Liver (tissue), 9 donors: ENCODE results near the gene FNBP1. TPM values are rescaled to one million over a fixed set of nuclear protein-coding genes. Genes with fewer than 3 reads are reported as not detected.
"Not testable (repeated sequence)": the region's sequence is repeated elsewhere in the genome, so short reads cannot be mapped to it uniquely, and the experiment has no call there.

ENCODE experiments used
- DNase-seq: peaks from one replicate; pipeline ENCODE4 v3.0.0-alpha.2; 2017; ENCODE audit warnings: low spot score
- H3K27ac ChIP-seq, 2 donors: one replicate each; pipeline ENCODE4 v1.7.0; 2013; ENCODE audit warnings: inconsistent platforms in 2 of 2, low read length in 2 of 2, control low read depth in 1 of 2, low read depth in 1 of 2, mild to moderate bottlenecking in 1 of 2
- H3K27me3 ChIP-seq, 4 donors: one replicate each; pipeline versions ENCODE4 v1.6.1 to v1.7.0; 2013; ENCODE audit warnings: low read length in 3 of 4, inconsistent platforms in 1 of 4, mild to moderate bottlenecking in 1 of 4, moderate library complexity in 1 of 4; ENCODE audit not compliant: control insufficient read depth in 4 of 4, insufficient read depth in 4 of 4
- H3K36me3 ChIP-seq, 4 donors: one replicate each; pipeline versions ENCODE4 v1.6.1 to v1.7.0; 2013; ENCODE audit warnings: low read length in 3 of 4, mild to moderate bottlenecking in 3 of 4, low read depth in 1 of 4, moderate library complexity in 1 of 4; ENCODE audit not compliant: control insufficient read depth in 4 of 4, insufficient read depth in 3 of 4
- H3K4me1 ChIP-seq, 4 donors: one replicate each; pipeline versions ENCODE4 v1.6.1 to v1.7.0; 2013; ENCODE audit warnings: low read length in 3 of 4, mild to moderate bottlenecking in 3 of 4, moderate library complexity in 1 of 4; ENCODE audit not compliant: control insufficient read depth in 4 of 4, insufficient read depth in 4 of 4
- H3K4me3 ChIP-seq, 3 donors: one replicate each; pipeline versions ENCODE4 v1.6.1 to v1.7.0; 2013; ENCODE audit warnings: low read length in 3 of 3, control low read depth in 1 of 3, low read depth in 1 of 3, mild to moderate bottlenecking in 1 of 3
- H3K9ac ChIP-seq, 2 donors: one replicate each; pipeline ENCODE4 v1.7.0; 2013; ENCODE audit warnings: low read length in 2 of 2, mild to moderate bottlenecking in 2 of 2, moderate library complexity in 2 of 2, control low read depth in 1 of 2, low read depth in 1 of 2
- H3K9me3 ChIP-seq, 4 donors: one replicate each; pipeline versions ENCODE4 v1.6.1 to v1.7.0; 2013; ENCODE audit warnings: low read length in 3 of 4; ENCODE audit not compliant: control insufficient read depth in 4 of 4
- FOXA2 ChIP-seq: IDR thresholded peaks from 2 replicates; pipeline ENCODE4 v1.6.1; 2016; ENCODE audit warnings: antibody characterized with exemption
- JUND ChIP-seq, 2 donors: IDR thresholded peaks; 2 replicates each; pipeline ENCODE4 v1.6.1; 2016; ENCODE audit warnings: antibody characterized with exemption in 2 of 2
- NR2F2 ChIP-seq: IDR thresholded peaks from 2 replicates; pipeline ENCODE4 v1.6.1; 2016; ENCODE audit warnings: antibody characterized with exemption
- RAD21 ChIP-seq, 2 donors: IDR thresholded peaks; 2 replicates each; pipeline ENCODE4 v1.6.1; 2016; ENCODE audit warnings: antibody characterized with exemption in 2 of 2, mild to moderate bottlenecking in 2 of 2
- RXRA ChIP-seq, 2 donors: IDR thresholded peaks; 2 replicates each; pipeline ENCODE4 v1.6.1; 2017 to 2018; ENCODE audit warnings: antibody characterized with exemption in 2 of 2, mild to moderate bottlenecking in 1 of 2
- SP1 ChIP-seq: IDR thresholded peaks from 2 replicates; pipeline ENCODE4 v1.6.1; 2018; ENCODE audit warnings: antibody characterized with exemption, mild to moderate bottlenecking
- TAF1 ChIP-seq: conservative IDR thresholded peaks from 2 replicates; pipeline ENCODE4 v1.6.1; 2016; ENCODE audit warnings: antibody characterized with exemption, mild to moderate bottlenecking
- YY1 ChIP-seq: IDR thresholded peaks from 2 replicates; pipeline ENCODE4 v1.6.1; 2016; ENCODE audit warnings: antibody characterized with exemption, mild to moderate bottlenecking
- WGBS: extraction: QIAGEN DNeasy Blood & Tissue Kit; methylation state at CpG from one replicate; pipeline ENCODE4 v1.1.7; 2013; 5-methylcytosine and 5-hydroxymethylcytosine counted together
- polyA plus RNA-seq, 2 donors: library from polyadenylated mRNA; stranded (reverse) in 1 of 2; unstranded in 1 of 2; fragments of 200-250 nt in 1 of 2; fragments of >200 nt in 1 of 2; fragmentation: Nextera tagmentation in 1 of 2; extraction: Ambion mirVana in 1 of 2; gene quantifications; one replicate each; pipeline versions ENCODE4 v1.2.1 to v1.2.3, GENCODE V29; 2013 to 2015
- total RNA-seq, 2 donors: library from RNA; depleted of rRNA; stranded (reverse); fragments of >200 nt; gene quantifications; one replicate each; pipeline ENCODE4 v1.2.3, GENCODE V29; 2014
- TF ChIP-seq, protein P1 (sequence below): IDR thresholded peaks from 2 replicates; pipeline ENCODE4 v1.6.1; 2016; ENCODE audit warnings: antibody characterized with exemption, mild to moderate bottlenecking
- TF ChIP-seq, protein P2 (sequence below): IDR thresholded peaks from 2 replicates; pipeline ENCODE4 v1.6.1; 2016; ENCODE audit warnings: antibody characterized with exemption
- TF ChIP-seq, protein P3 (sequence below): fragments of 150-350 bp; IDR thresholded peaks from 2 replicates; pipeline ENCODE4 v1.5.1; 2017; ENCODE audit warnings: improper control_type of control experiment, low read depth, low read length; ENCODE audit not compliant: missing input control
- TF ChIP-seq, protein P4 (sequence below): IDR thresholded peaks from 2 replicates; pipeline ENCODE4 v1.6.1; 2016; ENCODE audit warnings: antibody characterized with exemption
- TF ChIP-seq, protein P5 (sequence below): IDR thresholded peaks from 2 replicates; pipeline ENCODE4 v1.6.1; 2016; ENCODE audit warnings: antibody characterized with exemption
- donor health status: healthy.
- donor health status: healthy.
- donor health status: healthy.
- donor health status: healthy.
- donor health status: healthy.

The FNBP1 gene
- total and polyA plus RNA-seq, 4 donors = 6.6 to 15.6 (median 12.3) TPM

DNA sequence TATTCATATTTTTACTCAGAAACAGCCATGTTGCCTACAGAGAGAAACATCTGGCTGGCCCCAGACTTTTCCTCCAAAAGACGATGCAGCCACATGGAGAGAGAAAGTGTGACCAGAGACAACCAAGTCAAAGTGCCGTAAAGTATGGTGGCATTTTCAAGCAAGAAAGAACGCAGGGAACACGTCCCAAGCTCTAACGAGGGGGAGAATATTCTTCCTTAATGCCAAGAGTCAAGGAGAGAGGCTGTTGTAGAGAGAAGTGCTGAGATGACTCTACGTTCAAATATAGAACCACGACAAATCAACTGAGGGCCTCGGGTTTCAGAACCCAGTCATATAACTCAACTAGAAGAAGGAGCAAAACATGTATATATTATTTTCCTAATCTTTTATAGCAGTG, 55.9 kb downstream of the FNBP1 start:
- no peaks in the 10 kb centered on the region for H3K4me1 ChIP-seq
- no peak overlapping the region for H3K4me3 ChIP-seq
- no peak for DNase-seq
- H3K9me3 ChIP-seq = no peaks in the 10 kb centered on the region
- H3K36me3 ChIP-seq = peaks cover 0 to 2% (median 0%) of the 10 kb centered on the region in 4 donors
- H3K9ac ChIP-seq = no peak overlapping the region
- WGBS = 76% methylated on average over 8 of the region's 8 CpGs
- no peak overlapping the region for H3K27ac ChIP-seq
- TF ChIP-seq, protein P1, sequence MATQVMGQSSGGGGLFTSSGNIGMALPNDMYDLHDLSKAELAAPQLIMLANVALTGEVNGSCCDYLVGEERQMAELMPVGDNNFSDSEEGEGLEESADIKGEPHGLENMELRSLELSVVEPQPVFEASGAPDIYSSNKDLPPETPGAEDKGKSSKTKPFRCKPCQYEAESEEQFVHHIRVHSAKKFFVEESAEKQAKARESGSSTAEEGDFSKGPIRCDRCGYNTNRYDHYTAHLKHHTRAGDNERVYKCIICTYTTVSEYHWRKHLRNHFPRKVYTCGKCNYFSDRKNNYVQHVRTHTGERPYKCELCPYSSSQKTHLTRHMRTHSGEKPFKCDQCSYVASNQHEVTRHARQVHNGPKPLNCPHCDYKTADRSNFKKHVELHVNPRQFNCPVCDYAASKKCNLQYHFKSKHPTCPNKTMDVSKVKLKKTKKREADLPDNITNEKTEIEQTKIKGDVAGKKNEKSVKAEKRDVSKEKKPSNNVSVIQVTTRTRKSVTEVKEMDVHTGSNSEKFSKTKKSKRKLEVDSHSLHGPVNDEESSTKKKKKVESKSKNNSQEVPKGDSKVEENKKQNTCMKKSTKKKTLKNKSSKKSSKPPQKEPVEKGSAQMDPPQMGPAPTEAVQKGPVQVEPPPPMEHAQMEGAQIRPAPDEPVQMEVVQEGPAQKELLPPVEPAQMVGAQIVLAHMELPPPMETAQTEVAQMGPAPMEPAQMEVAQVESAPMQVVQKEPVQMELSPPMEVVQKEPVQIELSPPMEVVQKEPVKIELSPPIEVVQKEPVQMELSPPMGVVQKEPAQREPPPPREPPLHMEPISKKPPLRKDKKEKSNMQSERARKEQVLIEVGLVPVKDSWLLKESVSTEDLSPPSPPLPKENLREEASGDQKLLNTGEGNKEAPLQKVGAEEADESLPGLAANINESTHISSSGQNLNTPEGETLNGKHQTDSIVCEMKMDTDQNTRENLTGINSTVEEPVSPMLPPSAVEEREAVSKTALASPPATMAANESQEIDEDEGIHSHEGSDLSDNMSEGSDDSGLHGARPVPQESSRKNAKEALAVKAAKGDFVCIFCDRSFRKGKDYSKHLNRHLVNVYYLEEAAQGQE = no peak
- TF ChIP-seq RXRA (IDR thresholded peaks at IDR 0.05) (no peak), YY1 (no peak), NR2F2 (no peak), FOXA2 (no peak), SP1 (no peak), RAD21 (IDR thresholded peaks at IDR 0.05) (no peak), JUND (IDR thresholded peaks at IDR 0.05) (no peak), TAF1 (no peak)
- TF ChIP-seq, protein P2, sequence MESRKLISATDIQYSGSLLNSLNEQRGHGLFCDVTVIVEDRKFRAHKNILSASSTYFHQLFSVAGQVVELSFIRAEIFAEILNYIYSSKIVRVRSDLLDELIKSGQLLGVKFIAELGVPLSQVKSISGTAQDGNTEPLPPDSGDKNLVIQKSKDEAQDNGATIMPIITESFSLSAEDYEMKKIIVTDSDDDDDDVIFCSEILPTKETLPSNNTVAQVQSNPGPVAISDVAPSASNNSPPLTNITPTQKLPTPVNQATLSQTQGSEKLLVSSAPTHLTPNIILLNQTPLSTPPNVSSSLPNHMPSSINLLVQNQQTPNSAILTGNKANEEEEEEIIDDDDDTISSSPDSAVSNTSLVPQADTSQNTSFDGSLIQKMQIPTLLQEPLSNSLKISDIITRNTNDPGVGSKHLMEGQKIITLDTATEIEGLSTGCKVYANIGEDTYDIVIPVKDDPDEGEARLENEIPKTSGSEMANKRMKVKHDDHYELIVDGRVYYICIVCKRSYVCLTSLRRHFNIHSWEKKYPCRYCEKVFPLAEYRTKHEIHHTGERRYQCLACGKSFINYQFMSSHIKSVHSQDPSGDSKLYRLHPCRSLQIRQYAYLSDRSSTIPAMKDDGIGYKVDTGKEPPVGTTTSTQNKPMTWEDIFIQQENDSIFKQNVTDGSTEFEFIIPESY = no peak
- TF ChIP-seq, protein P3, sequence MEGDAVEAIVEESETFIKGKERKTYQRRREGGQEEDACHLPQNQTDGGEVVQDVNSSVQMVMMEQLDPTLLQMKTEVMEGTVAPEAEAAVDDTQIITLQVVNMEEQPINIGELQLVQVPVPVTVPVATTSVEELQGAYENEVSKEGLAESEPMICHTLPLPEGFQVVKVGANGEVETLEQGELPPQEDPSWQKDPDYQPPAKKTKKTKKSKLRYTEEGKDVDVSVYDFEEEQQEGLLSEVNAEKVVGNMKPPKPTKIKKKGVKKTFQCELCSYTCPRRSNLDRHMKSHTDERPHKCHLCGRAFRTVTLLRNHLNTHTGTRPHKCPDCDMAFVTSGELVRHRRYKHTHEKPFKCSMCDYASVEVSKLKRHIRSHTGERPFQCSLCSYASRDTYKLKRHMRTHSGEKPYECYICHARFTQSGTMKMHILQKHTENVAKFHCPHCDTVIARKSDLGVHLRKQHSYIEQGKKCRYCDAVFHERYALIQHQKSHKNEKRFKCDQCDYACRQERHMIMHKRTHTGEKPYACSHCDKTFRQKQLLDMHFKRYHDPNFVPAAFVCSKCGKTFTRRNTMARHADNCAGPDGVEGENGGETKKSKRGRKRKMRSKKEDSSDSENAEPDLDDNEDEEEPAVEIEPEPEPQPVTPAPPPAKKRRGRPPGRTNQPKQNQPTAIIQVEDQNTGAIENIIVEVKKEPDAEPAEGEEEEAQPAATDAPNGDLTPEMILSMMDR = no peak
- TF ChIP-seq, protein P4, sequence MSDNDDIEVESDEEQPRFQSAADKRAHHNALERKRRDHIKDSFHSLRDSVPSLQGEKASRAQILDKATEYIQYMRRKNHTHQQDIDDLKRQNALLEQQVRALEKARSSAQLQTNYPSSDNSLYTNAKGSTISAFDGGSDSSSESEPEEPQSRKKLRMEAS = no peak
- TF ChIP-seq, protein P5, sequence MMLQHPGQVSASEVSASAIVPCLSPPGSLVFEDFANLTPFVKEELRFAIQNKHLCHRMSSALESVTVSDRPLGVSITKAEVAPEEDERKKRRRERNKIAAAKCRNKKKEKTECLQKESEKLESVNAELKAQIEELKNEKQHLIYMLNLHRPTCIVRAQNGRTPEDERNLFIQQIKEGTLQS = no peak
- H3K27me3 ChIP-seq = no peaks in the 10 kb centered on the region

DNA sequence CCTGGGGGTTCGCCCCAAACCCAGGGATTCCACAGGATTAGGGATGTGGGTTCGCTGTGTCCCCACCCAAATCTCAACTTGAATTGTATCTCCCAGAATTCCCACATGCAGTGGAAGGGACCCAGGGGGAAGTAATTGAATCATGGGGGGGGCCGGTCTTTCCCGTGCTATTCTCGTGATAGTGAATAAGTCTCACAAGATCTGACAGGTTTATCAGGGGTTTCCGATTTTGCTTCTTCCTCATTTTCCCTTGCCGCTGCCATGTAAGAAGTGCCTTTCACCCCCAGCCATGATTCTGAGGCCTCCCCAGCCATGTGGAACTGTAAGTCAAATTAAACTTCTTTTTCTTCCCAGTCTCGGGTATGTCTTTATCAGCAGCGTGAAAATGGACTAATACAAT, 58.4 kb downstream of the FNBP1 start:
- not testable (repeated sequence) for H3K9ac ChIP-seq, H3K27me3 ChIP-seq, H3K9me3 ChIP-seq, DNase-seq, H3K27ac ChIP-seq, H3K4me3 ChIP-seq, H3K36me3 ChIP-seq
- 83% methylated on average over 9 of the region's 9 CpGs for WGBS
- peaks cover 5 to 10% (median 6%) of the 10 kb centered on the region in 4 donors for H3K4me1 ChIP-seq
